GM10266 (cell line): ENCODE results near the gene HABP4.

Experiments used
- DNase-seq: peaks from one replicate; pipeline ENCODE4 v3.0.0; 2012; ENCODE audit errors: extremely low spot score
- CTCF ChIP-seq: IDR thresholded peaks from 2 replicates; pipeline ENCODE4 v1.5.1; 2012; ENCODE audit warnings: mild to moderate bottlenecking, low read depth; ENCODE audit not compliant: control insufficient read depth, insufficient read depth; ENCODE audit errors: missing control alignments

The HABP4 gene

GRCh38 chr9:96484521-96484931 lies 34.6 kb downstream of the HABP4 start:
- DNase-seq: peak; percentile 70
- TF ChIP-seq CTCF: no peak

GRCh38 chr9:96485280-96485679 lies 35.3 kb downstream of the HABP4 start:
- DNase-seq: no peak
- TF ChIP-seq CTCF: no peak

- DNase-seq: no peak
- TF ChIP-seq CTCF: no peak
Measured at GRCh38 chr9:96486386-96487028, 36.5 kb downstream of the HABP4 start.

- no peak for DNase-seq
- no peak for TF ChIP-seq CTCF
Measured at GRCh38 chr9:96487029-96487396, 37.0 kb downstream of the HABP4 start.

- no peak for DNase-seq
- TF ChIP-seq CTCF: no peak
Measured at GRCh38 chr9:96487949-96488348, 38.0 kb downstream of the HABP4 start.

- no peak for TF ChIP-seq CTCF
- no peak for DNase-seq
Measured at GRCh38 chr9:96489482-96489979, 39.6 kb downstream of the HABP4 start.

- no peak for TF ChIP-seq CTCF
- no peak for DNase-seq
Measured at GRCh38 chr9:96490534-96491078, 40.6 kb downstream of the HABP4 start.
